ENCODE results near the gene NKAIN2.

The NKAIN2 gene

GRCh38 chr6:123810214-123810613 lies 6.5 kb downstream of the NKAIN2 start:
- Histone ChIP-seq H3K4me1 (ENCODE audit: control insufficient read depth in 2 of 2, insufficient read depth in 1 of 2, low read depth in 1 of 2, low read length in 2 of 2) (no peaks in the 10 kb centered on the region), H3K23ac (ENCODE audit: low read depth, low read length, poor library complexity) (no peak overlapping the region), H3K27ac (replicated peaks; ENCODE audit: low read length) (no peak overlapping the region), H3K4ac (ENCODE audit: low read length) (no peak overlapping the region), H3K36me3 (replicated peaks in 1 of 2; ENCODE audit: control insufficient read depth in 2 of 2, insufficient read depth in 2 of 2, low read length in 2 of 2) (no peaks in the 10 kb centered on the region), H3K14ac (ENCODE audit: low read length) (no peak overlapping the region), H4K8ac (ENCODE audit: low read depth, low read length) (no peak overlapping the region), H3K4me3 (ENCODE audit: low read length in 2 of 2) (no peak overlapping the region), H3K79me1 (ENCODE audit: low read depth, low read length) (no peaks in the 10 kb centered on the region), H2BK12ac (ENCODE audit: low read length) (no peak overlapping the region), H2BK15ac (ENCODE audit: low read length) (no peak overlapping the region), H2BK120ac (ENCODE audit: low read depth, low read length) (no peak overlapping the region), H2BK5ac (ENCODE audit: low read length) (no peak overlapping the region), H2AK5ac (ENCODE audit: low read depth, low read length) (no peak overlapping the region), H3K9ac (ENCODE audit: low read depth, low read length, poor library complexity) (no peak overlapping the region), H4K91ac (ENCODE audit: low read depth, low read length, poor library complexity) (no peak overlapping the region), H3K4me2 (ENCODE audit: insufficient read depth, low read length, poor library complexity, severe bottlenecking) (no peak overlapping the region), H3K27me3 (ENCODE audit: control insufficient read depth in 3 of 3, insufficient read depth in 3 of 3, low read depth in 1 of 3, low read length in 3 of 3) (no peaks in the 10 kb centered on the region), H3K18ac (ENCODE audit: low read length) (no peak overlapping the region), H3K9me3 (replicated peaks in 1 of 2; ENCODE audit: control insufficient read depth in 2 of 2, insufficient read depth in 1 of 2, low read depth in 1 of 2, low read length in 2 of 2) (no peaks in the 10 kb centered on the region), H2AFZ (ENCODE audit: low read length) (no peak overlapping the region)
- no CpG with 5 or more reads among the region's 3 CpGs for WGBS, 2 donors (ENCODE audit: extremely low coverage in 2 of 2, insufficient read length in 2 of 2, insufficient replicate concordance in 1 of 2)
- DNase-seq (ENCODE audit: low spot score), result no peak

GRCh38 chr6:123810948-123811347 lies 7.3 kb downstream of the NKAIN2 start:
- no CpG with 5 or more reads among the region's 2 CpGs for WGBS, 2 donors (ENCODE audit: extremely low coverage in 2 of 2, insufficient read length in 2 of 2, insufficient replicate concordance in 1 of 2)

GRCh38 chr6:123811378-123811777 lies 7.7 kb downstream of the NKAIN2 start:
- Histone ChIP-seq H3K27me3 (ENCODE audit: control insufficient read depth in 3 of 3, insufficient read depth in 3 of 3, low read depth in 1 of 3, low read length in 3 of 3) (no peaks in the 10 kb centered on the region), H3K4me2 (ENCODE audit: insufficient read depth, low read length, poor library complexity, severe bottlenecking) (no peak overlapping the region), H2BK12ac (ENCODE audit: low read length) (no peak overlapping the region), H3K36me3 (replicated peaks in 1 of 2; ENCODE audit: control insufficient read depth in 2 of 2, insufficient read depth in 2 of 2, low read length in 2 of 2) (no peaks in the 10 kb centered on the region), H2BK5ac (ENCODE audit: low read length) (no peak overlapping the region), H2BK120ac (ENCODE audit: low read depth, low read length) (no peak overlapping the region), H4K8ac (ENCODE audit: low read depth, low read length) (no peak overlapping the region), H3K79me1 (ENCODE audit: low read depth, low read length) (no peaks in the 10 kb centered on the region), H3K9ac (ENCODE audit: low read depth, low read length, poor library complexity) (no peak overlapping the region), H3K14ac (ENCODE audit: low read length) (no peak overlapping the region), H3K9me3 (replicated peaks in 1 of 2; ENCODE audit: control insufficient read depth in 2 of 2, insufficient read depth in 1 of 2, low read depth in 1 of 2, low read length in 2 of 2) (no peaks in the 10 kb centered on the region), H2AK5ac (ENCODE audit: low read depth, low read length) (no peak overlapping the region), H3K23ac (ENCODE audit: low read depth, low read length, poor library complexity) (no peak overlapping the region), H3K18ac (ENCODE audit: low read length) (no peak overlapping the region), H3K4ac (ENCODE audit: low read length) (no peak overlapping the region), H4K91ac (ENCODE audit: low read depth, low read length, poor library complexity) (no peak overlapping the region), H3K4me1 (ENCODE audit: control insufficient read depth in 2 of 2, insufficient read depth in 1 of 2, low read depth in 1 of 2, low read length in 2 of 2) (no peaks in the 10 kb centered on the region), H3K4me3 (ENCODE audit: low read length in 2 of 2) (no peak overlapping the region), H3K27ac (replicated peaks; ENCODE audit: low read length) (no peak overlapping the region), H2AFZ (ENCODE audit: low read length) (no peak overlapping the region), H2BK15ac (ENCODE audit: low read length) (no peak overlapping the region)
- no peak for DNase-seq (ENCODE audit: low spot score)
- no CpG with 5 or more reads among the region's 1 CpG for WGBS, 2 donors (ENCODE audit: extremely low coverage in 2 of 2, insufficient read length in 2 of 2, insufficient replicate concordance in 1 of 2)

More at GRCh38 chr6:123810948-123811347, 7.3 kb downstream of the NKAIN2 start:
- Histone ChIP-seq H3K27ac (replicated peaks; ENCODE audit: low read length) (no peak overlapping the region), H2AFZ (ENCODE audit: low read length) (no peak overlapping the region), H2BK120ac (ENCODE audit: low read depth, low read length) (no peak overlapping the region), H3K23ac (ENCODE audit: low read depth, low read length, poor library complexity) (no peak overlapping the region), H4K8ac (ENCODE audit: low read depth, low read length) (no peak overlapping the region), H3K14ac (ENCODE audit: low read length) (no peak overlapping the region), H2BK5ac (ENCODE audit: low read length) (no peak overlapping the region), H3K9me3 (replicated peaks in 1 of 2; ENCODE audit: control insufficient read depth in 2 of 2, insufficient read depth in 1 of 2, low read depth in 1 of 2, low read length in 2 of 2) (no peaks in the 10 kb centered on the region), H3K4me1 (ENCODE audit: control insufficient read depth in 2 of 2, insufficient read depth in 1 of 2, low read depth in 1 of 2, low read length in 2 of 2) (no peaks in the 10 kb centered on the region), H3K4me2 (ENCODE audit: insufficient read depth, low read length, poor library complexity, severe bottlenecking) (no peak overlapping the region), H2BK15ac (ENCODE audit: low read length) (no peak overlapping the region), H3K4me3 (ENCODE audit: low read length in 2 of 2) (no peak overlapping the region), H2AK5ac (ENCODE audit: low read depth, low read length) (no peak overlapping the region), H4K91ac (ENCODE audit: low read depth, low read length, poor library complexity) (no peak overlapping the region), H3K79me1 (ENCODE audit: low read depth, low read length) (no peaks in the 10 kb centered on the region), H3K36me3 (replicated peaks in 1 of 2; ENCODE audit: control insufficient read depth in 2 of 2, insufficient read depth in 2 of 2, low read length in 2 of 2) (no peaks in the 10 kb centered on the region), H3K18ac (ENCODE audit: low read length) (no peak overlapping the region), H3K27me3 (ENCODE audit: control insufficient read depth in 3 of 3, insufficient read depth in 3 of 3, low read depth in 1 of 3, low read length in 3 of 3) (no peaks in the 10 kb centered on the region), H3K9ac (ENCODE audit: low read depth, low read length, poor library complexity) (no peak overlapping the region), H2BK12ac (ENCODE audit: low read length) (no peak overlapping the region), H3K4ac (ENCODE audit: low read length) (no peak overlapping the region)
- no peak for DNase-seq (ENCODE audit: low spot score)

- Histone ChIP-seq H3K27me3 (ENCODE audit: control insufficient read depth in 3 of 3, insufficient read depth in 3 of 3, low read depth in 1 of 3, low read length in 3 of 3) (no peaks in the 10 kb centered on the region), H3K4me3 (ENCODE audit: low read length in 2 of 2) (no peak overlapping the region), H3K36me3 (replicated peaks in 1 of 2; ENCODE audit: control insufficient read depth in 2 of 2, insufficient read depth in 2 of 2, low read length in 2 of 2) (no peaks in the 10 kb centered on the region), H3K9me3 (replicated peaks in 1 of 2; ENCODE audit: control insufficient read depth in 2 of 2, insufficient read depth in 1 of 2, low read depth in 1 of 2, low read length in 2 of 2) (no peaks in the 10 kb centered on the region), H4K91ac (ENCODE audit: low read depth, low read length, poor library complexity) (no peak overlapping the region), H2BK15ac (ENCODE audit: low read length) (no peak overlapping the region), H3K18ac (ENCODE audit: low read length) (no peak overlapping the region), H2BK5ac (ENCODE audit: low read length) (no peak overlapping the region), H3K27ac (replicated peaks; ENCODE audit: low read length) (no peak overlapping the region), H2BK12ac (ENCODE audit: low read length) (no peak overlapping the region), H3K4me2 (ENCODE audit: insufficient read depth, low read length, poor library complexity, severe bottlenecking) (no peak overlapping the region), H2AK5ac (ENCODE audit: low read depth, low read length) (no peak overlapping the region), H2BK120ac (ENCODE audit: low read depth, low read length) (no peak overlapping the region), H3K14ac (ENCODE audit: low read length) (no peak overlapping the region), H3K4me1 (ENCODE audit: control insufficient read depth in 2 of 2, insufficient read depth in 1 of 2, low read depth in 1 of 2, low read length in 2 of 2) (no peaks in the 10 kb centered on the region), H3K4ac (ENCODE audit: low read length) (no peak overlapping the region), H3K23ac (ENCODE audit: low read depth, low read length, poor library complexity) (no peak overlapping the region), H3K79me1 (ENCODE audit: low read depth, low read length) (no peaks in the 10 kb centered on the region), H2AFZ (ENCODE audit: low read length) (no peak overlapping the region), H3K9ac (ENCODE audit: low read depth, low read length, poor library complexity) (no peak overlapping the region), H4K8ac (ENCODE audit: low read depth, low read length) (no peak overlapping the region)
- WGBS, 2 donors (ENCODE audit: extremely low coverage in 2 of 2, insufficient read length in 2 of 2, insufficient replicate concordance in 1 of 2), result no CpG with 5 or more reads among the region's 2 CpGs
- no peak for DNase-seq (ENCODE audit: low spot score)
These were observed 9.0 kb downstream of the NKAIN2 start for GRCh38 chr6:123812621-123813020.
